GM10266 (cell line): Measurements from ENCODE around the gene GRID1.

Source experiments
- DNase-seq: peaks from one replicate; pipeline ENCODE4 v3.0.0; 2012; ENCODE audit errors: extremely low spot score
- TF ChIP-seq, protein P1 (sequence below): IDR thresholded peaks from 2 replicates; pipeline ENCODE4 v1.5.1; 2012; ENCODE audit warnings: mild to moderate bottlenecking, low read depth; ENCODE audit not compliant: control insufficient read depth, insufficient read depth; ENCODE audit errors: missing control alignments

The GRID1 gene

DNA sequence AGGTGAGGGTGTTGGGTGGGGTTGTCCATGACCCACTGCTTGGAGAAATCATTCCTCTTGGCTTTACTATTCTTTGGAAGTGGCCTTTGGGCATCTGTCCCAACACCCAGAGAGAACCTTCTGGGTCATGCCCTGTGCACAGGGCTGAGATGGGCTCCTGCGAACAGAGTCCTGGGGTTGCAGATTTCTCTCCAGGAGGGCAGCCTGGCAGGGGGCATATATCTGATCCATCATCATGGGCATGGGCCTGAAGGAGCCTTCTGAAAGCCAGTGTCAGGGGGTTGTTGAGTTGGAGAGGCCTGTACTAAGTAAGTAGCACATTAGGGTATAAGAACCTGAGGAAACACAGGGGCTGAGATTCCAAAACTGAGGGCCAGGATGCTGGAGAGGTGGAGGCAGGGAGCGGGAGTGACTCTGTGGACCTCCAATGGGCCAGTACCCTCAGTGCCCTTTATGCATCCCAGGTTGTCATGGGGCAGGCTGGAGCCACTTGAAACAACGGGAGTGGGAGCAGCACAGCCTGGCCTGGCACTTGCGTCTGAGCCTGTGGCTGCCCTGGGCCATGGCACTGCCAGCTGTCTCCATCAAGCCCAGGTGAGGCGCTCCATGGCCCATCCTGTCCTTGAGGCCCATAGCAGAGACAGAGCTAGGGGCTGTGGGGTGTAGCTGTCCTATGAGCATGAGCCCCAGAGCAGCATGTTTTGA lies 203.7 kb downstream of the GRID1 start:
- DNase-seq, result no peak
- TF ChIP-seq, protein P1, sequence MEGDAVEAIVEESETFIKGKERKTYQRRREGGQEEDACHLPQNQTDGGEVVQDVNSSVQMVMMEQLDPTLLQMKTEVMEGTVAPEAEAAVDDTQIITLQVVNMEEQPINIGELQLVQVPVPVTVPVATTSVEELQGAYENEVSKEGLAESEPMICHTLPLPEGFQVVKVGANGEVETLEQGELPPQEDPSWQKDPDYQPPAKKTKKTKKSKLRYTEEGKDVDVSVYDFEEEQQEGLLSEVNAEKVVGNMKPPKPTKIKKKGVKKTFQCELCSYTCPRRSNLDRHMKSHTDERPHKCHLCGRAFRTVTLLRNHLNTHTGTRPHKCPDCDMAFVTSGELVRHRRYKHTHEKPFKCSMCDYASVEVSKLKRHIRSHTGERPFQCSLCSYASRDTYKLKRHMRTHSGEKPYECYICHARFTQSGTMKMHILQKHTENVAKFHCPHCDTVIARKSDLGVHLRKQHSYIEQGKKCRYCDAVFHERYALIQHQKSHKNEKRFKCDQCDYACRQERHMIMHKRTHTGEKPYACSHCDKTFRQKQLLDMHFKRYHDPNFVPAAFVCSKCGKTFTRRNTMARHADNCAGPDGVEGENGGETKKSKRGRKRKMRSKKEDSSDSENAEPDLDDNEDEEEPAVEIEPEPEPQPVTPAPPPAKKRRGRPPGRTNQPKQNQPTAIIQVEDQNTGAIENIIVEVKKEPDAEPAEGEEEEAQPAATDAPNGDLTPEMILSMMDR, result no peak

DNA sequence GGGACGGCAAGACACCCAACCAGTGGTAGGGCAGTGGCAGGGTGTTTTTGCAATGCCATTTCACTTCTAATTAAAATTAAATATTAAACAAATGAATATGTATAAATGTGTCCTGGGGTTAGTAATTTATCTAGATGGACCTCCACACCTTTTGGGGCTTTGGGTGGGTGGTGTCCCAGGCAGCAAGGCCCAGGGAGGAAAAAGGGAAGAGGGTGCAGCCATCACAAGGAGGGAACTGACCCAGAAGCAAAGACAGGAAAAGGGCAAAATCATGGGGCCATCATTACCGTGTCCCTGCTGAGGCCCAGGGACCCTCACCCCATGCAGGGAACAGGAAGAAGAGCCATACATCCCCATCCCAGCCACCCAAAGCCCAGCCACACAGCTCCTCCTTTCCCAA lies 204.6 kb downstream of the GRID1 start:
- DNase-seq, result no peak
- TF ChIP-seq, protein P1, result no peak

DNA sequence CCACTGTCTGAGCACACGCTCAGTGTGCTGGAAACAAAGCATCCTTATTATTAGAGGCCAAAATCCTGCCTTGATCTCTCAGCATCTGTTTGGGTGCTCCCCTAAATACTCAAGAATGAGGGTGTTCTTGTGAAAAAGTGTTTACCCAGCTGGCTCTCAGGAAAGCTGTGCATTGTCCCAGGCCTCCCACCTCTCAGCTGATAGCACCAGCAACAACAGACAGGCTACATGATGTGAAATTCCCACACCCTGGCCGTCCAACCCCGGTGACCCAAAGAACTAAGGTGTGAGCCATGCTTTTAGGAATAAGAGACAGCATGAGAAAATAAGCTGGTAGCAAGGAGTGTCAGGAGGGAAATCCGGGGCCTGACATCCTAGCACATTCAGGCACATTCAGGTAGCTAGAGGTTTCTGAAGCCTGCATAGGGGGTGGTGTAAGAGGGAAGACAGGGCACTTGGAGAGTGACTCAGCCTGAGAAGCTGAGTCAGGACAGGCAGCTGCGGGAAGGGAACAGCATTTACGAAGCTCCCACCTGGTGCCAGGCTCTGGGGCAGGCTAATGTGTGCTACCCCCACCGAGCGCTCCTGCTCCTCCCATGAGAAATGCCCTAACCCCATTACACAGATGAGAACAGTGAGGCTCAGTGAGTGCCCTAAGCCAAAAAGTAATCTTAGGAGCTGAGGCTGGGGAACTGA lies 205.6 kb downstream of the GRID1 start:
- no peak for DNase-seq
- TF ChIP-seq, protein P1, result no peak

DNA sequence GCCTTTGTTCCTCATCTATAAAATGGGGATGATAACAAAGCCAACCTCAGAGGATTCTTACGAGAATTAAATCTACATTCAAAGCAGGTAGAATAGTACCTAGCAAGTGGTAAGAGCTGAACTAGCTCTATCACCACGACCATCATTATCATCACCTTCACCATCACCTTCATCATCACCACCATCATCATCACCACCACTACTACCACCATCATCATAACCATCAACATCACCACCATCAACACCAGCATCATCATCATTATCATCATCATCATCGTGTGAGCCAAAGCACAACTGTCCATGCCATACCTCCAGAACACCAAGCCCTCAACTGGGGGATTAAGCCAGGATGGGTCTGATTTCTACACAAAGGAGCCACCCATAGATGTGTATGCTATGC lies 206.8 kb downstream of the GRID1 start:
- TF ChIP-seq, protein P1, result no peak
- DNase-seq, result no peak

DNA sequence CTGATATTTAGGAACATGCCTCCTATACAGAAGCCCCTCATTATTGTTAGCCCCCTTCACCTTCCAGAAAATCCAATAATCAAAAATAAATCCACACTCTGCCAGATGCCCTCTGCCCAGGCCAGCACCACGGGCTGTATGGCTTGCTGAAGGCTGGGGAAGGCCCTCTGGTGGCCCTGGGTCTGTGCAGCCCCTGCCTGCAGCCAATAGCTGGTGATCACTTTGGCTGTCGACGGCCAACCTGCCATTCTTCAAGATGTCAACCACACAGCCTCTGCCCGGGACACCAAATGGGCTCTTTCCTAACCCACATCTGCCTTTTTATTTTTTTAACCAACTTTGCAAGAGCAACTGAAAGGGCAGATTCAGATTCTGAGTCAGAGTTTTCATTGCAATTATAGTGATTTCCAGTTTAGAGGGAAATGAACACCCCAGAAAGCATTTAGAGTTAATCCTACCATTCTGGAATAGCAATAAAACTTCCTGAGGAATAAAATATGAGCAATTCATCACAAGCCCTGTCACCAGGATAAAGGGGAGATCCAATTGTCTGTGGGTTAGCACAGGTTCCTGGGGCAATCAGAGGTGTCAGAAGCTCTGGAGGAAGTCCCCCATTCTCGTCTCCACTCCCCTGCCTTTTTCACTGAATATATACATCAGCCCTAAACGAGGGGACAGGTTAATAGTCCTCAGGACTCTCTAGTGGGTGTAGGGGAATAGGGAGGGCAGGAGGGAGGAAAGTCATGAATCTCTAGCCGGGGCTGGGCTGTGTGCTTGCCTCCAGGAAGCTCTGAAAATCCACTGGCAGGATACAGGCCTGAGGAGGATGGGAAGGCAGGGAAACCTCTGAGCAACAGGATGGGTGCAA lies 211.3 kb downstream of the GRID1 start:
- TF ChIP-seq, protein P1, result no peak
- DNase-seq, result no peak

DNA sequence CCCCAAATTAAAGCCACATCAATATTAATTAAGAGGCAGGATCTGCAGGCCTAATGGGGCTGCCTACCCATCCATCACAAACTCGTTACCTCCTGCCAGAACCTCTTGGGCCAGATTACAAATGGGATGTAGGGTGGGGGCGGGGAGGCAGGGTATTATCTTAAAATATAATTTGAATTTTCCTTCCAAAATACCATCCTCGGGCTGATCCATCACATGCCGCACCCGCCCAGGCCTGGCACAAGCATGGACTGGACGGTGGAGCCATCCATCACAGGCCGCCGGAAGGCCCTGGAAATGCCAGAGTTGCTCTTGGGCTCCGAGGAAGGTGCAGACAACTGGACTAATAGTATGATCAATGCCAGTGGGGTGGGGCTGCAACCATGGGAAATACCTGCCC lies 212.8 kb downstream of the GRID1 start:
- no peak for DNase-seq
- TF ChIP-seq, protein P1, result no peak

DNA sequence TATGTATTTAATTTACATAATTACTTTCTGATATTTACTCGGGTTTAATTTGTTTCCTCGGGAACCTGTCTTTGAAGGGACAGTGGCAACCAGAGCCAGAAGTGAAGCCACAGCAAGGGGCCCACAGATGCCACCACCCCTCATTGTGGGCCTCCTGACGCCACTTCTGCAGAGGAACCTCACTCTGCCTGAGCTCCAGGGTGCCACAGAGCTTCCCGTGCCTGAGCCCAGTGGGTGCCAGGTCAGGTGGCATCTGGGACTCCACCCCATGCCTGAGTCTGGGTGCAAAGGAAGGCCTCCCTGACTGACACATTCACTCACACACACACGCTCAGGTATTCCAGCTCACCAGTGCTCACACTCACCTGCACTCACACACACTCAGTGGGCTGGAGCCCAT lies 213.7 kb downstream of the GRID1 start:
- no peak for DNase-seq
- TF ChIP-seq, protein P1, result no peak
